Progenitor cell of endocrine pancreas (in vitro differentiated cells): ENCODE results near the gene TFB1M. TPM values are rescaled to one million over a fixed set of nuclear protein-coding genes. Genes with fewer than 3 reads are reported as not detected.
A peak's percentile ranks its signal among the peaks of the same experiment; 100 is the strongest.
"Not testable (repeated sequence)": the region's sequence is repeated elsewhere in the genome, so short reads cannot be mapped to it uniquely, and the experiment has no call there.

Experiments
- DNase-seq: peaks from one replicate; pipeline ENCODE4 v3.0.0; 2021; ENCODE audit warnings: low spot score; ENCODE audit not compliant: unreplicated experiment
- H3K27ac Mint-ChIP-seq: 2 replicates; pipeline ENCODE4 v1.8.0; 2021; ENCODE audit warnings: mild to moderate bottlenecking, moderate library complexity, mixed read lengths
- H3K27me3 Mint-ChIP-seq: 2 replicates; pipeline ENCODE4 v1.8.0; 2021; ENCODE audit warnings: mixed read lengths
- H3K36me3 Mint-ChIP-seq: 2 replicates; pipeline ENCODE4 v1.8.0; 2022; ENCODE audit warnings: mixed read lengths; ENCODE audit not compliant: insufficient read depth
- H3K4me1 Mint-ChIP-seq: 2 replicates; pipeline ENCODE4 v1.8.0; 2021; ENCODE audit warnings: low read depth, mixed read lengths
- H3K4me3 Mint-ChIP-seq: 2 replicates; pipeline ENCODE4 v1.8.0; 2021; ENCODE audit warnings: low read depth, mild to moderate bottlenecking, moderate library complexity, mixed read lengths
- H3K9me3 Mint-ChIP-seq: 2 replicates; pipeline ENCODE4 v1.8.0; 2021; ENCODE audit warnings: low read depth, mixed read lengths
- CTCF ChIP-seq: fragments of 200-600 bp; sonication (generic); IDR thresholded peaks from one replicate; pipeline ENCODE4 v1.5.0; 2021; ENCODE audit warnings: antibody characterized with exemption, mild to moderate bottlenecking; ENCODE audit not compliant: unreplicated experiment
- long read RNA-seq: library from polyadenylated mRNA; unstranded; transcript quantifications from one replicate; pipeline ENCODE4 v2.0.0, GENCODE V29; 2020
- total RNA-seq: library from RNA; stranded (reverse); gene quantifications from 2 replicates; pipeline ENCODE4 v1.2.1, GENCODE V29; 2021

Gene TFB1M
- 33.2 and 37.4 TPM in 2 replicates for total RNA-seq
- long read RNA-seq, transcript TFB1M-201 (7 exons, 1,424 nt) = major isoform, 12 of 63 reads
- long read RNA-seq, partial matches to known transcripts = 31 of 63 reads
- long read RNA-seq, other reads (novel, unspliced or antisense) = 20 of 63 reads

GRCh38 chr6:155314092-155314772, at the start of gene TFB1M:
TFB1M (minus strand) TSS chr6:155314484; CDS start chr6:155314428, 56 bp downstream.
- H3K36me3 Mint-ChIP-seq = peaks cover 11% of the 10 kb centered on the region
- no peaks in the 10 kb centered on the region for H3K27me3 Mint-ChIP-seq
- DNase-seq = peak; percentile 96
- H3K9me3 Mint-ChIP-seq = no peaks in the 10 kb centered on the region
- peak within 1 kb of the TSS; percentile 99 for H3K27ac Mint-ChIP-seq
- peaks cover 13% of the 10 kb centered on the region for H3K4me1 Mint-ChIP-seq
- H3K4me3 Mint-ChIP-seq = peak within 1 kb of the TSS; percentile 96
- TF ChIP-seq CTCF = no peak

GRCh38 chr6:155364021-155364420, 49.7 kb upstream of the TFB1M start:
- not testable (repeated sequence) for H3K27me3 Mint-ChIP-seq, H3K36me3 Mint-ChIP-seq, DNase-seq, H3K4me1 Mint-ChIP-seq, H3K27ac Mint-ChIP-seq, H3K4me3 Mint-ChIP-seq
- H3K9me3 Mint-ChIP-seq = peaks cover 14% of the 10 kb centered on the region

- H3K4me1 Mint-ChIP-seq, H3K36me3 Mint-ChIP-seq, H3K27me3 Mint-ChIP-seq, H3K4me3 Mint-ChIP-seq, H3K27ac Mint-ChIP-seq, DNase-seq: not testable (repeated sequence)
- H3K9me3 Mint-ChIP-seq = peaks cover 15% of the 10 kb centered on the region
These were observed 48.8 kb upstream of the TFB1M start for GRCh38 chr6:155362968-155363632.

GRCh38 chr6:155354167-155354566, 39.9 kb upstream of the TFB1M start:
- TF ChIP-seq CTCF = no peak
- H3K9me3 Mint-ChIP-seq = peaks cover 11% of the 10 kb centered on the region

DNA sequence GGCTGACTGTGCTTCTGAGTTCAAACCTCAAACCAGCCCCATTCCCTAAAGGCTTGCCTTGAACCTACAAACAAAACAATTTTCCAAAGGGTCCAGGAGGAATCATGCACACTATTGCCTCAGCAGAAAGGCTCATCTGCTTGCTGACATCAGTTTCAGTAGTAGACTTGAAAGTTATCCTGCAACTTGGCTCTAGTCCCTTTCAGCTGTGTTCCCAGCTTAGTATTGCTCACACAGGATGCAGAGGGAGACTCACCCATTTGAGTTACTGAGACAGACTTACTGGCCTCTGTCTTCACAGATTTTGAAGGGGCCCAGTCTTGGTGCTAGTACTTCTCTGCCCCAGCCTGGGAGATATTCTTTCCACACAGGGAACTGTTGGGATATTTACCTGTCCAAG, 38.5 kb upstream of the TFB1M start:
- no peak for TF ChIP-seq CTCF
- peaks cover 12% of the 10 kb centered on the region for H3K9me3 Mint-ChIP-seq
- no peaks in the 10 kb centered on the region for H3K27me3 Mint-ChIP-seq

More at GRCh38 chr6:155354167-155354566, 39.9 kb upstream of the TFB1M start:
- no peaks in the 10 kb centered on the region for H3K36me3 Mint-ChIP-seq
- H3K27me3 Mint-ChIP-seq = no peaks in the 10 kb centered on the region
- no peaks in the 10 kb centered on the region for H3K4me1 Mint-ChIP-seq
- H3K27ac Mint-ChIP-seq = no peak overlapping the region
- no peak for DNase-seq
- no peak overlapping the region for H3K4me3 Mint-ChIP-seq

DNA sequence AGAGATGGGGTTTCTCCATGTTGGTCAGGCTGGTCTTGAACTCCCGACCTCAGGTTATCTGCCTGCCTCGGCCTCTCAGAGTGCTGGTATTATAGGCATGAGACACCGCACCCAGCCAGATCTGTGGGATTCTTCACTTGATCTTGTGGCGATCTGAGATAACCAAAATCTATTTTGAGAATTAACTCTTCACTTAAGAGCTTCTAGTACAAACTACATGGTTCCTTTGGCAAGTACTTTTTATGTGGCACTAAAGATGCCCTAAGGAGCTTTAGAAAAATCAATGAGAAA, 37.8 kb upstream of the TFB1M start:
- no peak for DNase-seq
- Mint-ChIP-seq H3K27me3 (no peaks in the 10 kb centered on the region), H3K27ac (no peak overlapping the region), H3K4me1 (no peaks in the 10 kb centered on the region), H3K36me3 (no peaks in the 10 kb centered on the region), H3K9me3 (peaks cover 20% of the 10 kb centered on the region), H3K4me3 (no peak overlapping the region)
- TF ChIP-seq CTCF = no peak

More for the DNA sequence above, 38.5 kb upstream of the TFB1M start:
- Mint-ChIP-seq H3K36me3 (no peaks in the 10 kb centered on the region), H3K4me1 (no peaks in the 10 kb centered on the region), H3K4me3 (no peak overlapping the region), H3K27ac (no peak overlapping the region)
- DNase-seq = no peak
